ENCODE measurements around the gene KCNQ1.

DNA sequence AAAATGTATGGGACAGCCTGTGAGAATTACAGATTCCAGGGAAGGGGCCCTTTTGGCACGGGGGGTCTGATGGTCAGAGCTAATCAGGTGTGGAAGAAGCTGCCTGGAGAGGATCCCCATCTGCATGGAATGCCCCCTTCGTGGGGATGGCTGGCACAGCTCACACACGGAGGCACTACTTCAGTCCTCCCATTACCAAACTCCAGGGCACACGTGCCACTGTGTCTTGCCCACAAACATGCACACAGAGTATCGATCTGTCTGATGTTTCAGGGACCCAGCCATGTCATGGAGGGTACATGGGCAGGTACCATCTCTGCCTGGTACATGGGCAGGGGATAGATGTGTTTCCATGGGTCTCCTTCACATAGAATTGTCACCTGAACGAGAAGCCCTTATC, 240.2 kb downstream of the KCNQ1 start:
- TF ChIP-seq CTCF (IDR thresholded peaks at IDR 0.05; ENCODE audit: insufficient read depth, low read length, poor library complexity, severe bottlenecking) (no peak), EZH2phosphoT487 (conservative IDR thresholded peaks at IDR 0.05; ENCODE audit: low read length) (no peak)
